ENCODE data around the gene CMTR1. TPM values are rescaled to one million over a fixed set of nuclear protein-coding genes. Genes with fewer than 3 reads are reported as not detected.

The CMTR1 gene
- polyA plus RNA-seq, 1 donor: 33.0 TPM

GRCh38 chr6:37514321-37514771, 81.3 kb downstream of the CMTR1 start:
- DNase-seq: no peak

DNA sequence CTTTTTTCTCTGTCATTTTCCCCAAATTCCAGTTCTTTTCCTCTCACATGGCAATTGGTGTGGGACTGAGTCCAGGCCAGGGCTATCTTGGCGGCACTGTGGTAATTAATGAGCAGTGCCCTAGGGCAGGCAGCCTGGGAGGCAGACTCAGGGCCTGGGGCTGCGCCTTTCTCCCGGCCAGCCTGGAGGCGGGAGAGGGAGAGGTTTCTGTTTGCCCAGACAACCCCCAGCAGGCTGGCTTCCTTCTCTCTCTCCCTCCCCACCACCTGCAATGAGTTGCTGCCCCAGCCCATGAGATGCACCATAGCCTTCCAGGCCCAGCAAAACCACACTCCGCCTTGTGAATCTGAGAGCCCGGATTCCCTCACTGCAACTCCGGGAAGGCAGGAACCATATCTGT, 81.8 kb downstream of the CMTR1 start:
- DNase-seq: no peak

GRCh38 chr6:37515712-37516075, 82.7 kb downstream of the CMTR1 start:
- DNase-seq: no peak

GRCh38 chr6:37516076-37516919, 83.3 kb downstream of the CMTR1 start:
- DNase-seq: no peak

DNA sequence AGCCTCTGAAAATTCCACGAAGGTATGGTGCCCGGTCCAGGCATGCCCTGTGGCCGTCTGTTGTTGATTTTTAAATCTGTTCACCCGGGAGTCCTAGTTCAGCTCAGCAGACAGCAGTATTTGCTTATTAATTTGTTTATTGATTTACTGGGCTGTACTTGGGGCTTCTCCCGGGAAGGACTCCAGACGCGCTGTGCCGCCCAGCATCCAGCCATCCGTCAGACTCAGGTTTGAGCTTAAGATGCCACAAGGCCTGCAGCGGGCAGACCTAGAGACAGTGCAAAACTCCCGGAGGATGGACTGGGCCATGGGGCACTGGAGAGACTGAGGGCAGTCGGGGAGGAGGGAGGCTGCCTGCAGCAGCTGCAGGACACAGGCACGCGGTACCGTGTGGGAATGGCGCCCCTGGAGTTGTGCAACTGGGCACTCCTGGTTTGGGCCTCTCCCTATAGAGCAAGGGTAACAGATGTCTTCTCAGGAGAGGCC, 83.9 kb downstream of the CMTR1 start:
- DNase-seq: no peak

GRCh38 chr6:37517411-37517812, 84.4 kb downstream of the CMTR1 start:
- DNase-seq: no peak

DNA sequence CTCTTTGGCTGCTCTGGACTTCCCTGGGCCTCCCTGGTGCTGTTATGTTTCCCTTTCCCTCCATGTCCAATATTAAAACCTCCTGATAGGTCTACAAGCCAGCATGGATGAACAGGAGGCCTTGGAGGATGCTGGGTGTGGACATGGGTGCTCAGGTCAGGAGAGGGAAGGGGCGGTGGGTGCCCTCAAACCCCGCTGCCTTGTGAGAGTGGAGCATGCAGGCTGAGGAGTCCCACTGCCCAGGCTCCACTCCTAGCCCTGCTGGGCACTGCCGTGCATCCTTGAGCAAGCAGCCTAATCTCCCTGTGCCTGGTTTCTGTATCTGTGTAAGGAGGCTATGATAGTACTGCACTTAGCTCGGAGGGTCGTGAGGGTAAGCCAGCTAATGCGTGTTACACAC, 85.1 kb downstream of the CMTR1 start:
- DNase-seq: no peak

DNA sequence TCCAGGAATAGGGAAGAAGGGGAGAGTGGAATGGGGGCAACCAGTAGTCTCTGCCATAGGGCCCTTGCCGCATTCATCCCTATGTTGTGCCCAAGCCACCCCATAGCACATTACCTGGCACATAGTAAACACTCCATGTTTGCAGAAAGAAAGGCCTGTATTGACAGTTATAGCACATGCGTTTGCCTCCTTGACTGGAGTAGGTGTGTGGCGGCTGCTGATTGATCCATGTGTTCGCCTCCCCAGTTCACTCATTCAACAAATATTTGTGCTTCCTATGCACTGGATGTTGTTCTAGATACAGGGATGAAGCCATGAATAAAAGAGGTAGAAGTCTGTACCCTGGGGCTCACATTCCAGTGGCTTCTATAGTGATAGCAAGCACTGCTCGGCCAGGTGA, 86.4 kb downstream of the CMTR1 start:
- no peak for DNase-seq

- no peak for DNase-seq
Observed at GRCh38 chr6:37520926-37521325, 87.9 kb downstream of the CMTR1 start.

DNA sequence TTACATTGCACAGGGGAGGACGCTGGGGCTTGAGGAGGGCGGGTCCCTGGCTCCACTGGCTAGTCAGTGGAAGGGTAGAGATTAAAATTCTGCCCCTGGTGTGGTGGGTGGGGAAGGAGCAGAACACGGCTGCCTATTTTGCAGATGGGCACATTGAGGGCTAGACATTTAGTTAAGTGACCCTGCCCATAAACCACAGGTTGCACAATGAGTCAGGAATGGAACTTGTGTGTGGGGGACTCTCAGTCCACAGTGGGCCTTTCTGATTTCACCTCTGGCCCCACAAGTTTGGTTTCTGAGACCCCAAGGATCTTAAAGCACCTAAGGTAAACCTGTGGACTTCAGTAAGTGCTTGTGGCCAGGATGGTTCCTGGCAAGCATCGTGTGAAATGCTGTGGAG, 88.7 kb downstream of the CMTR1 start:
- no peak for DNase-seq

- DNase-seq: no peak
Observed at GRCh38 chr6:37522836-37523235, 89.8 kb downstream of the CMTR1 start.

GRCh38 chr6:37523412-37523811, 90.4 kb downstream of the CMTR1 start:
- DNase-seq: no peak

DNA sequence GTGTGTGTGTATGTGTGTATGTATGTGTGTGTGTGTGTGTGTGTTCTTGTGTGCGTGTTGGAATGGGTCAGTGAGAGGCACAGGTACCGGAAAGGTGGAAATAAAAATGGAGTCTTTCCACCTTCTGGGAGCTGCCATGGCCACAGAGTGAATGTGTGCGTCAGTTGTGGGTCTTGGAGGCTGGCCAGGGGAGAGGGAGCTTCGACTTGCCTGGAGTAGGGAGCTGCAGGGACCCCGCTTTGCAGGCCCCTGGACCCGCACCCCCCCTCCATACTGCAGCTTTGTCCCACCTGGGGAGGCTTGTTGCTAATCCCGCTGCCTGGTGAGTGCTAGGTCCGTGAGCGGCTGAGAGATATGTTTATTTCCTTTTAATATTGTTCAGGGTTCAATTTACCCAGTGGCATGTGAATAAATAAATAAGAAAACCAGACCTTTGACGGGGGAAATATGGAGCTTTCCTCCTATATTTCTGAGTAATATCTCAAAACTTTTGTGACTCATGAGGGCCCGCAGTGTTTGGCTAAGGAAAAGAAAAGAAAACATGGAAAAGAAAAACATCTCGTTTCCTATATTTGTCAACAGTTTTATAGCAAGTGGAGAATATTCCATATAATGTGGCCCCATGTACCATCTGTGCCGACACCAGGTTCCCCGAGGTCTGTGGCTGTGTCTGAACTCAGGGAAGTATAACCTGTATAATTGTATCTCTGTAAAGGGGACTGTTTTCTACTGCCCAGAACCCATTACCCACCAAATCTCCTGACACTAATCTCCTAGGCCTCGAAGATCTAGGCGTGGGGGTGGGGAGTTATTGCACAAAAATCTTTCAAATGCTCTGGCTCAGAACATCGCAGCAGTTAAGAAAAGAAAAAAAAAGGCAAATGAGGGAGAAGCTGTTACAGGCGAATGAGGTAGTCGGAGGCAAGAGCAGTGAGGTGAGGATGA, 91.3 kb downstream of the CMTR1 start:
- DNase-seq: no peak

- no peak for DNase-seq
Observed at GRCh38 chr6:37524970-37525318, 91.9 kb downstream of the CMTR1 start.

DNA sequence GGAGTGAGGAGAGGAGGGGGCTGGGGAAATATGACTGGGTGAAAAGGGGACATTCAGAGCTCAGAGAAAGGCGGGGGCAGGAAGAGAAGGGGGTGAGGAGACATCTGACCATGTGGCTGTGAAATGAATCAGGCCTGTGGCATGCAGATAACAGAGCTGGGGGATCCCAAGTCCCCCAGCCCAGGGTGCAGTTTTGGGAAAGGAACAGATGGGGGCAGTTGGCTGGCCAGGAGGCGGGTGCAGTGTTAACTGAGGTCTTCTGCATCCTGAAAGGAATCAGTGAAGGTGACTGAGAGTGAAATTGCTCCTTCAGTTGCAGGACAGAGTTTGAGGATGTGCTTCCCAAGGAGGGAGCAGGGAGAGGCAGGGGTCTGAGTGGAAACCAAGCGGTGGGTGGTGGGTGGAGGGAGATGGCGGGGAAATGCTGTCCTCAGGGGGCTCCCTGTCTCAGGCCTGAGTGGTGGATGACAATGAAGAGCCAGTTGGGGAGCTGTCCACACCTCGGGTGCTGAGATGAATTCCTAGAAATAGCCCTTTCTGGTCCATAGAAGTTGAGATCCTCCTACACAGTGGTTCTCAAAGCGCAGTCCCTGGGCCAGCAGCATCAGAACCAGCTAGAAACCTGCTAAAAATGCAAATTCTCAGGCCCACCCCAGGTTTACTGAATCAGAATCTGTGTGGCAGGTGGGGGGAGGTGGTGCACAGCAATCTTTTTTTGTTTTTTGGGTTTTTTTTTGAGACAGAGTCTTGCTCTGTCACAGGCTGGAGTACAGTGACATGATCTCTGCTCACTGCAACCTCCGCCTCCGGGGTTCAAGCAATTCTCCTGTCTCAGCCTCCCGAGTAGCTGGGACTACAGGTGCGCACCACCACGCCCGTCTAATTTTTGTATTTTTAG, 92.7 kb downstream of the CMTR1 start:
- DNase-seq: no peak

DNA sequence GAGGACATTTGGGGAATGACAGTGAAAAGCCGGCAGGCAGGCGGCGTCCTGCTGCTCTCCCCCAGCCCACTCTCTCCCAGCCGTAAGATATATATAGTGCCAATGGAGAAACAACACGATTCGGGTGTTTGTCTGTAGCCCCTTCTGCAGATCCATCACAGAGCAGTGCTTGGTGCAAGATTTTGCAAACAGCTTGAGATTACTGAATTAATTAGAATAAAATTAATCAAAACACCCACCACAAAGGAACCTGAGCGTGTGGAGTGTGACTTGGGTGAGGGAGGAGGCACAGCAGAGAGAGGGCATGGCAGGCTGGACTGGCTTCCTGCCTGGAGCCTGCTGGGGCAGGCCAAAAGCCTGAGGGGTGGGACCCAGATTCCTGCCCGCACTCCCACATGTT, 95.5 kb downstream of the CMTR1 start:
- no peak for DNase-seq

- DNase-seq: no peak
Observed at GRCh38 chr6:37530297-37530696, 97.3 kb downstream of the CMTR1 start.

- DNase-seq: no peak
Observed at GRCh38 chr6:37531026-37531425, 98.0 kb downstream of the CMTR1 start.
